Measurements from ENCODE around the gene B3GALT6. TPM values are rescaled to one million over a fixed set of nuclear protein-coding genes. Genes with fewer than 3 reads are reported as not detected.
"Not testable (repeated sequence)": the region's sequence is repeated elsewhere in the genome, so short reads cannot be mapped to it uniquely, and the experiment has no call there.

B3GALT6 gene
- 16.5 TPM for total RNA-seq

- DNase-seq: no peak
These were observed at the start of gene B3GALT6 for GRCh38 chr1:1232208-1232795. TSS of gene B3GALT6 (plus strand) at chr1:1232237. CDS start at chr1:1232279, 42 bp downstream.

- DNase-seq: no peak
These were observed 49.4 kb upstream of the B3GALT6 start for GRCh38 chr1:1182491-1183220.

- DNase-seq: no peak
These were observed 48.8 kb upstream of the B3GALT6 start for GRCh38 chr1:1183221-1183747.

GRCh38 chr1:1183833-1184775, 47.9 kb upstream of the B3GALT6 start:
- DNase-seq: no peak

- DNase-seq: peak; percentile 51
These were observed 46.8 kb upstream of the B3GALT6 start for GRCh38 chr1:1185101-1185765.

- DNase-seq: no peak
These were observed 44.1 kb upstream of the B3GALT6 start for GRCh38 chr1:1187938-1188337.

- DNase-seq: no peak
These were observed 42.9 kb upstream of the B3GALT6 start for GRCh38 chr1:1189111-1189510.

GRCh38 chr1:1191734-1192133, 40.3 kb upstream of the B3GALT6 start:
- DNase-seq: no peak

GRCh38 chr1:1194723-1195122, 37.3 kb upstream of the B3GALT6 start:
- no peak for DNase-seq

GRCh38 chr1:1195726-1196125, 36.3 kb upstream of the B3GALT6 start:
- DNase-seq: not testable (repeated sequence)

- DNase-seq: no peak
These were observed 35.4 kb upstream of the B3GALT6 start for GRCh38 chr1:1196431-1197187.

GRCh38 chr1:1197188-1197500, 34.9 kb upstream of the B3GALT6 start:
- DNase-seq: no peak

- no peak for DNase-seq
These were observed 34.2 kb upstream of the B3GALT6 start for GRCh38 chr1:1197551-1198422.

- no peak for DNase-seq
These were observed 33.5 kb upstream of the B3GALT6 start for GRCh38 chr1:1198423-1199140.

- no peak for DNase-seq
These were observed 32.7 kb upstream of the B3GALT6 start for GRCh38 chr1:1199141-1199960.

- no peak for DNase-seq
These were observed 31.8 kb upstream of the B3GALT6 start for GRCh38 chr1:1199961-1200875.
